ENCODE data around the gene MCAM.

DNA sequence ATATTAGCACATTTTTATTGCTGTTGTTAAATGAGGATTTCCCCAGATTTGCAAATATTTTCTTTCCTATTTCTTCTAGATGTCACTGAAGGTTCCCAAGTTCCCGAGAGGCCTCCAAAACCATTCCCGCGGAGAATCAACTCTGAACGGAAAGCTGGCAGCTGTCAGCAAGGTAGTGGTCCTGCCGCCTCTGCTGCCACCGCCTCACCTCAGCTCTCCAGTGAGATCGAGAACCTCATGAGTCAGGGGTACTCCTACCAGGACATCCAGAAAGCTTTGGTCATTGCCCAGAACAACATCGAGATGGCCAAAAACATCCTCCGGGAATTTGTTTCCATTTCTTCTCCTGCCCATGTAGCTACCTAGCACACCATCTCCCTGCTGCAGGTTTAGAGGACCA is 17.5 kb downstream of the MCAM start:
- TF ChIP-seq ARNT (IDR thresholded peaks at IDR 0.05) (no peak), FOXA1 (IDR thresholded peaks at IDR 0.05) (no peak)
